ENCODE data around the gene PROSER2.

DNA sequence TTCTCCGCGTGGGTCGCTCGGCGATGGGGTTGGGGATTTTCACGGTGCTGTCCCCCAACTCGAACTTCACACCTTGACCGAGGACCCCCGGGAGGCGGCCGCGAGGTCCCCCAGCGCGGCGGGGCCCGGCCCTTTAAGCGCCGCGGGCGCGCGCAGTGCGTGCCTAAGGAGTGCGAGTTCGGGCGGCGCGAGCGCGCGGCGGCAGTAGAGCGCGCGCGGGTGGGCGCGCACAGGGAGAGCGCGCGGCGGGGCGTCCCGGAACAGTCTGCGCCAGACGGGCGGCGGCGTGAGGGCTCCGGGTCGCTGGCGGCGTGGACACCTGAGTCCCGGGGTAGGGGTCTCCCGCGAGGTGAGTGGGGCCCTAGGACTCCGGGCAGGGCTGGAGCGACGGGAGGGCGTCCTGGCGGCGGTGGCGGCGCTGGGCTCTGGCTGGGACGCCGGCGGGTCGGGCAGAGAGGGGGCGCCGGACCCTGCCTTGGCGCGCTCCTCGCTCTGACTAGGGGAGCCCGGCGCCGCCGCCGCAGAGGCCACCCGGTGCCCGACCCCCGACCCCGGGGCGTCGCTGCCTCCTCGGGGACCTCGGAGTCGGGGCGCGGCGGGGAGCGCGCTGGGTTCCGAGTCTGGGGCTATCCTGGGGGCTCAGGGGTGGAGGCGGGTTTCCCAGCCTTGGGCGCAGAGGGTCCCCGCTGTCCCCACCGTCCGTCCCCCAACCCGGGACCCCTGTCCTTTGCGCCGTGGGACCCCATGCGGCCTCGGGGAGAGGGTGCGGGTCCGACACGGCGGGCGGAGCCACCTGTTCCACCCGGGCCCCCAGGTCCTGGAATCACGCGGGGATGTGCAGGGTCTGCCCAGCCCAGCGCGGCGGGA is at the start of gene PROSER2:
- TF ChIP-seq, protein P1, sequence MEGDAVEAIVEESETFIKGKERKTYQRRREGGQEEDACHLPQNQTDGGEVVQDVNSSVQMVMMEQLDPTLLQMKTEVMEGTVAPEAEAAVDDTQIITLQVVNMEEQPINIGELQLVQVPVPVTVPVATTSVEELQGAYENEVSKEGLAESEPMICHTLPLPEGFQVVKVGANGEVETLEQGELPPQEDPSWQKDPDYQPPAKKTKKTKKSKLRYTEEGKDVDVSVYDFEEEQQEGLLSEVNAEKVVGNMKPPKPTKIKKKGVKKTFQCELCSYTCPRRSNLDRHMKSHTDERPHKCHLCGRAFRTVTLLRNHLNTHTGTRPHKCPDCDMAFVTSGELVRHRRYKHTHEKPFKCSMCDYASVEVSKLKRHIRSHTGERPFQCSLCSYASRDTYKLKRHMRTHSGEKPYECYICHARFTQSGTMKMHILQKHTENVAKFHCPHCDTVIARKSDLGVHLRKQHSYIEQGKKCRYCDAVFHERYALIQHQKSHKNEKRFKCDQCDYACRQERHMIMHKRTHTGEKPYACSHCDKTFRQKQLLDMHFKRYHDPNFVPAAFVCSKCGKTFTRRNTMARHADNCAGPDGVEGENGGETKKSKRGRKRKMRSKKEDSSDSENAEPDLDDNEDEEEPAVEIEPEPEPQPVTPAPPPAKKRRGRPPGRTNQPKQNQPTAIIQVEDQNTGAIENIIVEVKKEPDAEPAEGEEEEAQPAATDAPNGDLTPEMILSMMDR (IDR thresholded peaks at IDR 0.05): peak in 1 of 7 experiments; percentile 20
- TF ChIP-seq POLR2A (IDR thresholded peaks at IDR 0.05): peak; percentile 81 to 90 (median 89)

Data from body of pancreas (tissue), 4 donors.